ENCODE data around the gene PNN.

PNN gene

DNA sequence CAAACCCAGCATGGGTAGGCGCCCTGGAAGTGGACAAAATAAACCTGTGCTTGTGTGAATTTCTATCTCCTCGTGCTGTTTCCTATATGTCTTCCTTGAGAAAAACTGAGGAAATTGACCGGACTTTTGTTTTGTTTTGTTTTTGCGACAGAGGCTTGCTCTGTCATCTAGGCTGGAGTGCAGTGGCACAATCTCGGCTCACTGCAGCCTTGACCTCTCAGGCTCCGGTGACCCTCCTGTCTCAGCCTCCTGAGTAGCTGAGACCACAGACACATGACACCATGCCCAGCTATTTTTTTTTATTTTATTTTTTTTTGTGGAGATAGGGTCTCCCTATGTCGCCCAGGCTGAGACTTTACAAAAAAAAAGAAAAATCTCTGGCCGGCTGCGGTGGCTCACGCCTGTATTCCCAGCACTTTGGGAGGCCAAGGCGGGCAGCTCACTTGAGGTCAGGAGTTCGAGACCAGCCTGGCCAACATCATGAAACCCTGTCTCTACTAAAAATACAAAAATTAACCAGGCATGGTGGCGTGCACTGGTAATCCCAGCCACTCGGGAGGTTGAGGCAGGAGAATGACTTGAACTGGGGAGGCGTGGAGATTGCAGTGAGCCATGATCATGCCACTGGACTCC lies 36.2 kb downstream of the PNN start:
- Histone ChIP-seq H3K4me3 (ENCODE audit: low read depth in 1 of 2, low read length in 1 of 2) (no peak overlapping the region), H3K27ac (no peak overlapping the region), H3K9me3 (no peaks in the 10 kb centered on the region), H3K36me3 (no peaks in the 10 kb centered on the region), H3K4me1 (ENCODE audit: control insufficient read depth in 1 of 2, insufficient read depth in 1 of 2, low read depth in 1 of 2, low read length in 1 of 2) (peaks cover 9 to 19% of the 10 kb centered on the region in 2 experiments), H3K27me3 (no peaks in the 10 kb centered on the region)
- TF ChIP-seq CTCF (IDR thresholded peaks at IDR 0.05): no peak

DNA sequence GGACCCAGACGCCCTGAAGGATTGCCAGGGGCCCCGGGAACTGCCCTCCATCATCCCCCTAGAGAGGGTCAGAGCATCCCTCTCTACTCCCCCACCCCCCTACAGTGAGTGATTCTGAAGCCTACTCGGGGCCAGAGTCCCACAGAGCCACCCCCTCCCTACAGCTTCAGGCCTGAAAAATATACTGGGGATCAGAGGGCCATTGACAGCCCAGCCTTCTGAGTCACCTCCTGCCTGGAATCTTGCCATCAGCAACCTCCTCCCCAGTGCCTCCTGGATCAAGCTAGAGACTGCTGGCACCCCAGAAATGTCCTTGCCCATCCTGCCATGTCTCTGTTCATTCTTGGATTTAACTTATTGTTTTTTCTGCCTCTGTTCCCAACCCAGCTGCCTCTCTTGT lies 37.0 kb downstream of the PNN start:
- no peak for TF ChIP-seq CTCF (IDR thresholded peaks at IDR 0.05)
- Histone ChIP-seq H3K4me3 (ENCODE audit: low read depth in 1 of 2, low read length in 1 of 2) (no peak overlapping the region), H3K4me1 (ENCODE audit: control insufficient read depth in 1 of 2, insufficient read depth in 1 of 2, low read depth in 1 of 2, low read length in 1 of 2) (peaks cover 9 to 19% of the 10 kb centered on the region in 2 experiments), H3K9me3 (no peaks in the 10 kb centered on the region), H3K36me3 (no peaks in the 10 kb centered on the region), H3K27ac (no peak overlapping the region), H3K27me3 (no peaks in the 10 kb centered on the region)

- TF ChIP-seq CTCF (IDR thresholded peaks at IDR 0.05): no peak
- H3K27ac ChIP-seq: no peak overlapping the region
- no peak overlapping the region for H3K4me3 ChIP-seq (ENCODE audit: low read depth in 1 of 2, low read length in 1 of 2)
- no peaks in the 10 kb centered on the region for H3K36me3 ChIP-seq
- peaks cover 9 to 19% of the 10 kb centered on the region in 2 experiments for H3K4me1 ChIP-seq (ENCODE audit: control insufficient read depth in 1 of 2, insufficient read depth in 1 of 2, low read depth in 1 of 2, low read length in 1 of 2)
- H3K27me3 ChIP-seq: no peaks in the 10 kb centered on the region
- H3K9me3 ChIP-seq: no peaks in the 10 kb centered on the region
Observed at GRCh38 chr14:39212693-39213092, 37.6 kb downstream of the PNN start.

- H3K4me1 ChIP-seq (ENCODE audit: control insufficient read depth in 1 of 2, insufficient read depth in 1 of 2, low read depth in 1 of 2, low read length in 1 of 2): peaks cover 6 to 9% of the 10 kb centered on the region in 2 experiments
- no peaks in the 10 kb centered on the region for H3K36me3 ChIP-seq
- H3K27ac ChIP-seq: no peak overlapping the region
- no peaks in the 10 kb centered on the region for H3K9me3 ChIP-seq
- no peak for TF ChIP-seq CTCF (IDR thresholded peaks at IDR 0.05)
- no peaks in the 10 kb centered on the region for H3K27me3 ChIP-seq
- no peak overlapping the region for H3K4me3 ChIP-seq (ENCODE audit: low read depth in 1 of 2, low read length in 1 of 2)
Observed at GRCh38 chr14:39217214-39217879, 42.3 kb downstream of the PNN start.

DNA sequence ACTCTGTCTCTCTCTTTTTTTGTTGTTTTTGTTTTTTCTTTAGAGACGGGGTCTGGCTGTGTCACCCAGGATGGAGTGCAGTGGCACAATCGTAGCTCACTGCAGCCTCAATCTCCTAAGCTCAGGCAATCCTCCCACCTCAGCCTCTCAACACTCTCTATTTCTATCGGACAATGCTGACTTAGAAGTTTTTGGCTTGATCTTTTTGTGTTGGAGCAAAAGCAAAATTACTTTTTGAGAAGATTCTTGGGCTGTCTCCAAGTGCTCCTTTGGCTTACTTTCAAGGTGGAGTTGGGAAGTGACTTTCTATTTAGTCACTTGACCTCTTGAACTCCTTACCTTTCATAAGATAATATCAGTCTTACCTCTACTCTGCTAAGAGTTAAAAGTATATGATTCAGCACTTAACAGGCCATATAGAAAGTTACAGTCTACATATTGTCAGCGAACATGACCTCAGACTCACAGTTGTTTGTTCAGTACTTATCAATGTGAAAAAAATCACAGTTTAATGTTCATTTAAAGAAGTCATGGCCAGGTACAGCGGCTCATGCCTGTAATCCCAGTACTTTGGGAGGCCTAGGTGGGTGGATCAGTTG lies 43.2 kb downstream of the PNN start:
- Histone ChIP-seq H3K4me3 (ENCODE audit: low read depth in 1 of 2, low read length in 1 of 2) (no peak overlapping the region), H3K36me3 (no peaks in the 10 kb centered on the region), H3K9me3 (no peaks in the 10 kb centered on the region), H3K4me1 (ENCODE audit: control insufficient read depth in 1 of 2, insufficient read depth in 1 of 2, low read depth in 1 of 2, low read length in 1 of 2) (peaks cover 0 to under 1% of the 10 kb centered on the region in 2 experiments), H3K27me3 (no peaks in the 10 kb centered on the region), H3K27ac (no peak overlapping the region)
- no peak for TF ChIP-seq CTCF (IDR thresholded peaks at IDR 0.05)
